Measurements from ENCODE around the gene SPRYD3. TPM values are rescaled to one million over a fixed set of nuclear protein-coding genes. Genes with fewer than 3 reads are reported as not detected.

Gene SPRYD3
- total and polyA plus RNA-seq, 2 of the 4 experiments (the other 2 are of a cell fraction): 25.6 to 27.8 TPM

DNA sequence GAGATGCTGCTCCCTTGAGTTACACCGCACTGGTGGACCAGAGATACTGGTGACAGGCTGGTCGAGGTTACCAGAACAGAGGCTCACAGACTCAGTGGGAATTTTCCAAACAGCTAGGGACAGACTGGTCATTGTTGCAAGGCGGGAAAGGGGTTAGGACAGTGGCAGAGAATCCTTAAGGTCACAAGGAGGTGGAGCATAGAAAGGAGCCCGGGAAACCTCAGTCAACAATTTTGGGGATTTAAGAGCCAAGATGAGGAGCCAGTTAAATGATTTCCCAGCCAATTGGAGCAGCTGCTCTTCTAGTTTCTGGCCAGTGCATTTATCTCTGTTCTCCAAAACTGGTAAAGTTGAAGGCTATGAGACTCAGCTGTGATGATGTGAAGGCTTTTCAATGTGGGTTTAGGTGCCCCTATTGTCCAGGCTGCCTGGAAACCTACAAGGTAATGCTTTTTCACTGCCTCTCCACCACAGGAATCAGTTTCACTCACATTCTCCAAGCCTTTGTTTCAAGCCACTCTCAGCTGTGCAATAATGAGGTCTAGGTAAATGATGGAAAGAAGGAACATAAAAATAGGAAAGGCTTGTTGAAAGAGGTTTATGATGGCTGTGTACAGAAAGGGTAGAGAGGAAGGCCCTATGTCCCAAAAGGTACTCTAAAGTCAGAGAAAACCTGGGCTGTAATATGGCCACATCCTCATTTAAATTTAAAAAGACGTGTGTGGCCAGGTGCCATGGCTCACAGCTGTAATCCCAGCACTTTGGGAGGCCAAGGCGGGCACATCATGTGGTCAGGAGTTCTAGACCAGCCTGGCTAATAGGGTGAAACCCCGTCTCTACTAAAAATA lies 36.4 kb downstream of the SPRYD3 start:
- in situ Hi-C loops (cut with MboI; ENCODE audit: low sequenced_read_pairs): no loop called here
- no peak overlapping the region for H3K27ac ChIP-seq (ENCODE audit: insufficient read depth, low read length)

More for the DNA sequence above, 36.4 kb downstream of the SPRYD3 start:
- H2BK120ac ChIP-seq (ENCODE audit: low read depth, low read length): no peak overlapping the region
- no peak overlapping the region for H2AFZ ChIP-seq (replicated peaks; ENCODE audit: low read length, poor library complexity)
- peaks cover 7% of the 10 kb centered on the region for H3K4me1 ChIP-seq (ENCODE audit: control insufficient read depth, insufficient read depth, low read length)
- CTCF ChIA-PET: no interaction called here
- H3K27me3 ChIP-seq (ENCODE audit: control insufficient read depth, insufficient read depth, low read length): no peaks in the 10 kb centered on the region
- no peak overlapping the region for H3K9ac ChIP-seq (ENCODE audit: low read depth, low read length)
- H3K23ac ChIP-seq (ENCODE audit: low read depth, low read length): no peak overlapping the region; the same call in 1 of the 2 replicates
- no peak overlapping the region for H2AK9ac ChIP-seq (replicated peaks; ENCODE audit: low read depth, low read length, poor library complexity)
- H3K18ac ChIP-seq (ENCODE audit: low read depth, low read length): no peak overlapping the region
- no peak overlapping the region for H4K5ac ChIP-seq (ENCODE audit: low read depth, low read length)
- no peak overlapping the region for H4K8ac ChIP-seq (ENCODE audit: low read depth in 2 of 2, low read length in 2 of 2)
- no peak overlapping the region for H4K91ac ChIP-seq (ENCODE audit: insufficient read depth, low read depth, low read length)
- no peaks in the 10 kb centered on the region for H3K9me3 ChIP-seq (ENCODE audit: control insufficient read depth, insufficient read depth, low read length)
- H3K4ac ChIP-seq (ENCODE audit: low read depth, low read length): no peak overlapping the region
- H2BK15ac ChIP-seq (ENCODE audit: low read depth, low read length): no peak overlapping the region
- H3K56ac ChIP-seq (ENCODE audit: extremely low read depth, insufficient read depth, low read length): no peak overlapping the region
- H3K14ac ChIP-seq (replicated peaks; ENCODE audit: low read depth, low read length): no peak overlapping the region
- WGBS, 2 experiments (ENCODE audit: extremely low coverage in 2 of 2, insufficient read length in 1 of 2): 100% methylated on average over 1 of the region's 7 CpGs; no CpG with 5 or more reads in 1 of the 2 experiments
- no peak for ATAC-seq (ENCODE audit: low read depth)
- DNase-seq: no peak
- TF ChIP-seq NFE2L2 (IDR thresholded peaks at IDR 0.05; ENCODE audit: low read depth, low read length) (no peak), FOS (IDR thresholded peaks at IDR 0.05; ENCODE audit: low read depth, low read length) (no peak), SMC3 (IDR thresholded peaks at IDR 0.05; ENCODE audit: low read depth, low read length) (no peak), MAFK (IDR thresholded peaks at IDR 0.05; ENCODE audit: low read depth, low read length) (no peak), RAD21 (IDR thresholded peaks at IDR 0.05; ENCODE audit: low read length) (no peak), BHLHE40 (IDR thresholded peaks at IDR 0.05; ENCODE audit: low read depth, low read length) (no peak), POLR2A (IDR thresholded peaks at IDR 0.05; ENCODE audit: low read depth, low read length) (no peak), ELK1 (IDR thresholded peaks at IDR 0.05; ENCODE audit: borderline replicate concordance, low read depth, low read length) (no peak)
- POLR2A ChIA-PET (ENCODE audit: unreplicated experiment): no interaction called here
- peaks cover 24% of the 10 kb centered on the region for H3K36me3 ChIP-seq (ENCODE audit: control insufficient read depth, insufficient read depth, low read length)
- intact Hi-C loops (cut with micrococcal nuclease) (no loop called here), dilution Hi-C loops (cut with HindIII; ENCODE audit: low sequenced_read_pairs, unreplicated experiment) (no loop called here)
- H2BK5ac ChIP-seq (ENCODE audit: low read depth, low read length, poor library complexity, severe bottlenecking): no peak overlapping the region
- no peak overlapping the region for H3K4me3 ChIP-seq (ENCODE audit: insufficient read depth, low read depth, low read length)
- H3K79me1 ChIP-seq (ENCODE audit: low read depth in 1 of 2, low read length in 2 of 2): peaks cover 10 to 51% of the 10 kb centered on the region in 2 experiments
- BruUV-seq (replicated peaks): no TSS peak
- H2AK5ac ChIP-seq (ENCODE audit: low read depth, low read length): no peak overlapping the region
- peaks cover 16% of the 10 kb centered on the region for H3K9me1 ChIP-seq (ENCODE audit: insufficient read depth, low read length)
- H3K4me2 ChIP-seq (ENCODE audit: low read depth, low read length): no peak overlapping the region
- H4K20me1 ChIP-seq (ENCODE audit: insufficient read depth, low read length): peaks cover 5% of the 10 kb centered on the region
- no peak overlapping the region for H2BK20ac ChIP-seq (ENCODE audit: low read depth, low read length)

Measured in IMR-90 (cell line).